Embryonic facial prominence (tissue), 1 donor: ENCODE data around the gene PHACTR2.

ENCODE experiments used
- DNase-seq: peaks from one replicate; pipeline ENCODE4 v3.0.0-alpha.2; 2016; ENCODE audit errors: extremely low spot score

The PHACTR2 gene

DNA sequence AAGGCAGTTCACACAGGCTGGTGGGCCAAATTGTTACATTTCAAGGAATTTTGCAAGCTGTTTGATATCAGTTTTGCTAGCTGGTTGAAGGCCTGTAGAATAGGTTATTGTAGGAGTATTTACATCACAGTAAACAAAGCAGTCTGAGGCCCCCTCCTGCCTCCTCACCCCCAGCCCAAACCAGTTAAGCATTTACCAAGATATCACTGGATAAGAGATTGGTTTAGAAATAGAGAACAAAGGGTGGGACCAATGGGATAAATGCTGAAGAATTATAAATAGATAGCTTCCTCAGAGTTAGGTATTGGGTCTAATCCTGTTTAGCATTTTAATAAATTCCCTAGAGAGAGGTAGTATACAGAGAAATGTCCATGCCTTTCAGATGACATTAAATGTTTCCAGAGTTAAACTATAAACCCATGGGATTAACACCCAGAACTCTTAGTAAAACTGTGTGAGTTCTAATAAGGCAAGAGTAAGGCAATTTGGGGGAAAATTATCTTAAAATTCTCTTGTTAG lies 2.3 kb upstream of the PHACTR2 start:
- DNase-seq: peak; percentile 4

DNA sequence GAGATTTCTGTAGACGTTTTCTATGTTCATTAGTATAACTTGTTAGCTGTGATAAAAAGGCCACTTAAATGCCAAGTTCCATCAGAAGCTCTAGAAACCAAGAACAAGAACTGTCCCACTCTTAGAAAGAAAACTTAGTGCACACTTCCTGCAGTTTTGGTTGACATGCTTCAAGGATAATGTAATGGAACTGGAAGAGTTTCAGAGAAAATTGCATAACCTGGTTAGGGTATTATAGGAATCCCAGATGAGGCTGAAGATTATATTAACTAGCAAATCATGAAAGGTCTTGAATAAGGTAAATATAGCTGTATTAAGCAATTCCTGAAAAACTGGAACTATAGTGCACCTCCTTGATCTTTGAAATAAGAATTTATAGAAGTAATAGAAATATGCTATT lies 1.8 kb upstream of the PHACTR2 start:
- DNase-seq: no peak

DNA sequence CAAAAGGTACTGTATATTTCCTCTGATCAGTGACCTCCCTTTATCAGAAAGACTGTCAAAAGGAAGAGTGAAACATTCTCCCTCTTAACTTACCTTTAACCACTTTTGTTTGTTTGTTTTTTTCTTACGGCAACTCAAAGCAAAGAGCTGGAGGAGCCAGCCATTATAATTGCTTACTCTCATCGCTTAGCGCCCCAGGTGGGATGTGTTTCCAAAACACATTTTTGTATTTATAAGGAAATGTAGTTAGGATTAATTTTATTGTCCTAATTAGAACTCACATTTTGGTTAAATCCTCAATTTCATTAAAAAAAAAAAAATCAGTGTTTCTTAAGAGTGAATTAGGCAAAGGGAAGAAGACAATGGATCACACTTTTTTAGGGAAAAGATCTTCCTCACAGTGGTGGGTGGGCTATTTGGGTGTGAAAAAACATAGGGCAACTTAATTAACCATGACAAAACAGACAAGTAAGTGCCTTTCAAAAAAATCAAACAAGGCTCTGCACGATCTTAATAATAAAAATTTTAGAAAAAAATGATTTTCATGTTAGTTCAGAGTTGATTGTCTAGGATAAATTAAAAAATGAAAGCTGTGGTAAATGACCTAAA lies 1.2 kb upstream of the PHACTR2 start:
- DNase-seq: no peak

DNA sequence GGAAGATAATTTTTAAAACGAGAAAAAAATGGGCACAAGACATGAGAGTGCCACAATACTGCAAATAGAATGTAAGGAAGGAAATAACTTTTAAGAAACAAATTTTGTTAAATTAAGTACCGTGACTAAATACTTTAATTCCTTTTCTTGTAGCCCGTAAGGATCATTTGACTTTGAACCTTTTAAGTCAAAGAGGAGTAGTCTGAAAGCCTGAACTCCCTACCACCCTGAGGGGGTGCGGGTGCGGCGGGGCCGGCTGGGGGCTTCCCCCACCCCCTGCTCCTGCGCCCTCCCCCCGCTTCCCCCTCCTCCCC lies 231 bp upstream of the PHACTR2 start:
- DNase-seq: no peak

DNA sequence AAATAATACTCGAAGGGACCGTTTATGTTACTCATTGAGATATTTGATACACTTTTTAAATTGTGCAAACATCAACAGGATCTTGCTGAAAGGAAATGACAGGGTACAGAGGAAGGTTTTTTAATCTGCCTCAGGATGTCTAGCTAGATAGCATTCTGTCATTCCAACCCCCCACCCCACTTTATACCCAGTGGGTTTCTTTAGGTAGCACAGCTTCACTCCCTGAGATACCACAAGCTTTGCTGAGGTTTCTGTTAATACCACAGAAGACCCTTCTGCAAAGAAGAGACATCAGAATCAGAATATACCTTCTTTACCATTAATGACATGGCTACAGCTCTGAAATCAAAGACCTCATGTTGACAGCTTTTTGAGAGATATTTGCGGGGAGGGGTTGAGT lies 1.3 kb downstream of the PHACTR2 start:
- DNase-seq: no peak

DNA sequence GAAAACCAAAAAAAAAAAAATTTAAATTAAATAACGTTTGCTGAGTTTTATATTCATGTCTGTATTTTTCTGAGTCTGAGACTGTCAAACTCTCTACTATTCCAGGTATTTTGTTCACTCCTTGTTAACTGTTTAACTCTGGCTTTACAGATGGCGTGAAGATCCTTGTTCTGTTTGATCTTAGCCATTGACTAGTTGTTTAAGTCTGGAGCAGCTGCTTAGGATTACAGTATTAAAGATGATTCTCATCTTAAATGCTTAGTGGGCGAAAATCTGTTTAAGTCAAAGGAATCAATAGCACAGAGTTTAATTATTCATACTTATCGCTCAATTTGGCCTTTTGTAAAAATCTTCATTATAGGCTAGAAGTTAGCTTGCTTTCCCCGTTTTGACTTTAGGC lies 2.4 kb downstream of the PHACTR2 start:
- DNase-seq: no peak

DNA sequence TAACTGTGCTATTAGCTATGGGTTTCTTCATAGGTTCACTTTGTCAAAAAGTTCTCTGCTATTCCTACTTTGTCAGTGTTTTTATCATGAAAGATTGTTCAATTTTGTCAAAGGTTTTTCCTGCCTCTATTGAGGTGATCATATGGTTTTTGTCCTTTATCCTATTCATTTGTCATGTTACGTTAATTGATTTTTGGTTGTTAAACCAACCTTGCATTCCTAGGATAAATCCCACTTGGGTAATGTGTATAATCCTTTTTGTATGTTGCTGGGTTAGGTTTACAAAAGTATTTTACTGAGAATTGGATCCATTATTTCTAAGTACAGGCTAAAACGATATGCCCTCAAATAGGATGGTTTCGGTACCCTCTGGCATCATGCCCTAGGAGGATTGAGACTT lies 5.0 kb downstream of the PHACTR2 start:
- no peak for DNase-seq

DNA sequence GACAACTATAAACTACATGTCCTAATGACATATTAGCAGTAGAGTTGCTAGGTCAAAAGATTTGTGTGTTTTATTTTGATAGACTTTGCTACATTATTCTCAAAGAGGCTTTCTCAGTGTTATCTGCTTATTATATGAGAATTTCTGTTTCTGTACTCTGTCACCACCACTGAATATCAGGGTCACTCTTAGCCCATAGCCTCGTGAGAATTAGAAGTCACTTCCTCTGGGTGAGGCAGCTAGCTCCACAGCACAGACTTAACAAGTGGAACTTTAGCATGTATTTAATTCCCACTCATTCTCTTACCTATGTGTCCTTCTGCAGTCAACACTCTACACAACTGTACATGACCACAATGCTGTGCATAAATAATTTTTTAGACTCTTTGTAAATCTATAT lies 6.7 kb downstream of the PHACTR2 start:
- DNase-seq: no peak

DNA sequence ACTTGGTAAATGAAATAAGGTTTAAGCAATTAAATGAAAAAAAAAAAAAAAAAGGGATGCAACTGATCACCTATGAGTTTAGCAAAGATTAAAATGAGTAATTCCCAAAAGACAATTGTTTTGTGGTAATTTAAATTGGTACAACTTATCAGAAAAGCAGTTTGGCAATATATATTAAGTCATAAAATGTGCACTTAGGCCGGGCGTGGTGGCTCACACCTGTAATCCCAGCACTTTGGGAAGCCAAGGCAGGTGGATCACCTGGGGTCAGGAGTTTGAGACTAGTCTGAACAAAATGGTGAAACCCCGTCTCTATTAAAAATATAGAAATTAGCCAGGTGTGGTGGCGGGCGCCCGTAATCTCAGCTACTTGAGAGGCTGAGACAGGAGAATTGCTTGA lies 7.9 kb downstream of the PHACTR2 start:
- no peak for DNase-seq

DNA sequence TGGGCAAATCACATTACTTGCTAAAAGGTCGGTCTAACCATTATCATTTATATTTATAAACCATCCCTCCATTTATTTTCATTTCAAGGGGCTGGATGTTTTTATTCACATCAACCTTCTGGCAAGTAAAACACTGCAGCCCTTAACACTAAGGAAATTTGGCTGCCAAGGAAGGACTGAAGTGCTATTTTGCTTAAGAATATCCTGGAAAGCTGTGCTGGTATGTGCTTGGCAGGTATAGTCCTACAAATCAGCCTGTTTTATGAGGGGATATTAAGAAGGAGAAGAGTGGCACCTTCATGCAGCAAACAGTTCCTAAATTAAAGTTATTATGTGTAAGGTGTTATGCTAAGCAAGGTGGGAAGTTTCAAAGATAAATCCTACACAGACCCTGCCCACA lies 9.8 kb downstream of the PHACTR2 start:
- DNase-seq: no peak

DNA sequence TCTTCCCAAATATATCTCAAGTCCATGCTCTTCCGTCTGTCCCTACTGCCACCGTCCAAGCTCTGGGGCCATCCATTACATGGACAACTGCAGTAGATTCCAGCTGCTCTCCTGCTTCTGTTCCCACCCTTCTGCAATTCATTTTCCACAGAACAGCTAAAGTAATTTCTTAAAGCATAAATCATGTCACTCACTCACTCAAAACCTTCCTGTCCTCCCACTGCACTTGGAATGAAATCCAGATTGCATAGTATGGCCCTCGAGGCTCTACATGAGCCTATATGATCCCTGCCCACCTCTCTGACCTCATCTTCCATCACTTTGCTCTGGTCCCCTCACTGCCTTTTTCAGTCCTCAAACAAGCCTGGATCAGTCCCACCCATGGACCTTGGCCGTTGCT lies 10.9 kb downstream of the PHACTR2 start:
- DNase-seq: no peak

DNA sequence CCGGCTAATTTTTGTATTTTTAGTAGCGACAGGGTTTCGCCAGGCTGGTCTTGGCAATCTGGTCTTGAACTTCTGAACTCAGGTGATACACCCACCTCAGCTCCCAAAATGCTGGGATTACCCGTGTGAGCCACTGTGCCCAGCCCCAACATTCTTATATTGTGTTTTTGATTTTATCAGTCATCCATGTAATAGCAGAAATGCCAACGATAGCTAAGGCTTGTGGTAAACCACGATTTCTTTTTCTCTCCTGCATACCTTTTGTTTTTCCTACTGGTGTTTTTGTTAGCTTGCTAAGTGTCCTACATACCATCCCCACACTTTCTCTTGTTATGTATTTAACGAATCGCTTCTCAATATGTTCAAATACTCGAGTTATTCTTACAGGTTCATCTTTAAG lies 12.1 kb downstream of the PHACTR2 start:
- DNase-seq: no peak

DNA sequence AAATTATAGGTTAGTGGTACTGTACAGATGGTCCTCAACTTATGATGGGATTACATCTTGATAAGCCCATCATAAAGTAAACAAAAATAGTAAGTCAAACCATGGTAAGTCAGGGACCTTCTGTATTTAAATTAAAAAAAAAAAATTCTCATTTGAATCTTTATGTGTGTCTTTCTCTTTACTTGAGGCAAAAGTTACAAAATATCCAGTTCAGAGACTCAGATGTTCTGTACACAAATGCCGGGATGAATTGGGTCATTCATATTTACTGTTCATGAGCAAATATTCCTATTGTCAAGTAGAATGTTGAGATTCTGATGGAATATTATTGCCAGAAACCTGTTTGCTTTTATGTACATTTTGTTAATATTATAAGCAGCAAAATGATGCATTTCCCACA lies 13.4 kb downstream of the PHACTR2 start:
- DNase-seq: no peak

DNA sequence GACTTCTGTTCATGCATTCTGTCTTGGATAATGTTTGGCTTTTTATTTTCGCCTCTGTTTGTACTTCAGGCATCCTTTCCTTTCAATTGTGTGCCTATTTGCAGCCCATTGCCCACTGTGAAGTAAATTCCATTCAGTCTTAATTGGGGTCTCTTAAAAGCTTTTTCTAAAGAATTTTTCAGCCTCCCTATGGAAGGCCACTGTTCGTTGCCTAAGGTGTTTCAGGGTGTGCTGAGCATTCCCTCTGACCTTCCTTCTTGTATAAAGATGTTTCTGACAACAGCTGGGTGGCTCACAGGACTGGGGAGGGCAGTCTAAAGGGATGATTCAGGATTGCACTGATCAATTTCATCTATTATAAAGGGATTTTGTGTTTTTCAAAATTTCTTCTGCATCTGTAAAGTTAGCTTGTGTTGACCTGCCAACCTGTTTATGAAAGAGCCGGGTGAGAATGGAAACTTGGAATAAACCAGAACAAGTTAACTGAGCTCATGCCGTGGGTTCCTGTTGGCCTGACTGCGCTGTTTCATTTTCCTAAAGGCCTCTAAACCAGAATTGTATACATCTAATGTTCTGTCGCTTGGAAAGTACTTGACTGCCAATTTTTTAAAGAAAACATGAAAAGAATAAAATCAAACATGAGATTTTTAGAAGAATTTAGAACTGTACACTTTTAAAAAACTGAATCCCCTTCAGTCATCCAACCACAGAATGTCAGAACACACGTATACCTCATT lies 14.3 kb downstream of the PHACTR2 start:
- DNase-seq: no peak

DNA sequence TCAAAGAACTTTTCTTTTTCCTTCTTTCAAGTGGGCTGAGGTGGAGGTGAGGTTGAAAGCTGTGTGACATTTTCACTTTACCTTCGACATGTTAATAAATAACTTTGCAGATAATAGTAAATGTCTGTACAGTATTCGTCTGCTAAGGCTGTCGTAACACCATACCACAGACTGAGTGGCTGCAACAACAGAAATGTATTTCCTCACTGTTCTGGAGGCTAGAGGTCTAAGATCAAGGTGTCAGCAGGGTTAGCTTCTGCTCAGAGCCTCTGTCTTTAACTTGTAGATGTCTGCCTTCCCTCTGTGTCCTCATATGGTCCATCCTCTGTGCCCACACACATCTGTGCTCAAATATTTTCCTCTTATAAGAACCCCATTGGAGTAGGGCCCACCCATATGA lies 14.9 kb downstream of the PHACTR2 start:
- DNase-seq: no peak

DNA sequence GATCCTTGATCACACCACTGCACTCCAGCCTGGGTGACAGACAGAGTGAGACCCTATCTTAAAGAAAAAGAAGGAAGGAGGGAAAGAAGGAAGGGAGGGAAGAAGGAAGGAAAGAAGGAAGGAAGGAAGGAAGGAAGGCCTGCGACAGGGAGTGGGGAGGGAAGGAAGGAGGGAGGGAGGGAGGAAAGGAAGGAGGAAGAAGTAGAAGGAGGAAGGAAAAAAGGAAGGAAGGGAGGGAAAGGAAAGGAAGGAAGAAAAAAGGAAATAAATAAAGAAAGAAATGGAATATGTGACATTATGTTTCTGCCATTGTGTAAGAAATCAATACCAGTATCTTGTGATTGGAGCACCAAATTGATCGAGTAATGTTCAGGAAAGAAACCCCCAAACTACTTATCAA lies 16.2 kb downstream of the PHACTR2 start:
- no peak for DNase-seq

DNA sequence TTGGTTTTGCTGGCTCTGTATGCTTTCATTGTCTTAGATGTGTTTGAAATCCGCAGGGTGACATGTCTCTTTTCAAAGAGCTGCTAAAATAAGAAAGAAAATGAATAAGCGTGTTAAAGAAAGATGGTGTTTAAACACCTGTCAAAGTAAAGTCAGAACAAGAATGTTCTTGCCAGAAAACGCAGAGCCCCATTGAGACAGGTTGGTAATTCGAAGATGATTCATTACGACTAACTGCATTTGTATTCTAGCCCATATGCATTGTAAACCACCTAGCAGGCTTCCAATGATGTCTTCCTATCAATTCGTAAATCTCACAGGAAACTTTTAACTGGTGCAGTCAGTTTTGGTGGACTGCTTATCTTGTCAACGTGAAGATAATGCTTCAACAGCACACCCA lies 16.8 kb downstream of the PHACTR2 start:
- DNase-seq: no peak

DNA sequence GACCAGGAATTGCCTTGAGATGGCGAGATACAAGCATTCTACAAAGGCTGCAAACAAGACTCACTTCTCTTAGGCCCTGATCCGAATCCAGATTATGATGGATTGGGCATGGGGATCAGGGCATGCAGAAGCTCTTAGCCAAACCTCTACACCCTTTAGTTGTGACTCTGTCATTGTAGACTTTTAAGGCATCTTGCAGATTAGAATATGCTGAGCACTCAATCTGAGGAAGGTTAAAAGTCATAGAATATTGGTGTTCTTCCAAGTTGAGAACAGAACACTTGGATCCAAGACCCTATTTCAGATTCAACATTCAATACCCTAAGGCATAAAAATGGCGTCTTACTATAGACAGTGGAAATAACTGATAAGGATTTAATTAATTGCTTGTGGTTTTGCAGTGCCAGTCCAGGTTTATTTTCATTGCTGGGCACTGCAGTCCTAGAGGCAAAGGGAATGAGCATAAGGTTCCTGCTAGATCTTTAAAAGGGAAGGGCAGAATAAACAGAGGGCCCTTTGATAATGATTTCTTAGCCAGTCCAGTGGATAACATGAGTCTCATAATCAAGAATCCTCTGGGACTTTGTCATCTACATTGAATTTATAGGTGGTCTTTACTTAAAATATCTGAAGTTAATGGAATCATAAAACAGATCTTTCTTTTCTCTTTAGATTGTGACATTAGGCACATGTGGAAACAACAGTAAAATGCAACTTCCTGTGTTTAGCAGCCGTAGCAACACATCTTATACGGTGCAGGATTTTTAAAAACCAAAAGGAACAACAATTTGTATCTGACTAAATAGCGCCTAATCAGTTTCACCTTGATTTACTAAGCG lies 17.6 kb downstream of the PHACTR2 start:
- no peak for DNase-seq

DNA sequence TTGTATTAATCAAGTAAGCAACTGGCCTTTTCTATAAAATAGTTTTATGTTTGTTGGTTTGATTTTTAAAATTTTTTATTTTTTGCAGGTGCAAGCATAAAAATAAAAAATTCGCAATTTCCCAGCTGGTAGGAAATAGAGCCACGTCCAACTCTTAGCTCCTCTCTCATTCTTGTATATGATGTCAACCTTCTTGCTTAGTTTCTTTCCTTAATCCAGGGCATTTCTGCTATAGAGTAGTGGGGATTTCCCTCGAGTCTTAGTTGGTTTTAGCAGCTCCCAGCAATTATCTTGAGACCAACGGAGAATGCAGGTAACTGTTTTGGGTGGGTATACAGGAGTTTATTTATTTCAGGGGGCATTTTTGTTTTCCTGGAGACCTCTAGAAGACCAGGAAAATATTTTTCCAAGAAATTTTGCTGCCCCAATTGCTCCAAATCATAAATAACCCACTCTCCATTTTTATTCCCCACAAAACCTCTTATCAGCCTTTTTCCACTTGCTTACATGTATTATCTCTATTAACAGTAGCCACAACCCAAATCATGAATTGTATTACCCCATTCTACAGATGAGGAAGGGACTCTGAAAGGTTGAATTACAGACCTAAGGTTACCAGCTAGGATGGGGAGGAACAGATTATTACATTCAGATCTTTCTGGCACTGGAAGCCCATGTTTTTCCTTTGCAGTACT lies 18.4 kb downstream of the PHACTR2 start:
- no peak for DNase-seq

DNA sequence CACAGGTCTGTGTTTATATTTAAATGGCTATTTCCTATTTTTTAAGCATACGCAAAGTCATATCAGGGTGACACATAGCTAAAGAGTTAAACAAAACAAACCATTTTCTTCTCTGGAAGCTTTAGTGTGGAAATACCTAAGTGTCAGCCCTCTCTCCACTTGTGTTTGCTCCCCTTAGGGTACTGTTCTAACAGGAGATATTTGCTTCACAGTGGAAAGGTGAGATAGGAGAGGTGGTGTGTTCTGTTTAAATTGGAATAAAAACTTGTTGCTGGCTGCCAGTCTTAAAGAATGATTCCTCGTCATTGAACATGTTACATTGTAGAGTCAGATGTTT lies 18.9 kb downstream of the PHACTR2 start:
- DNase-seq: no peak

DNA sequence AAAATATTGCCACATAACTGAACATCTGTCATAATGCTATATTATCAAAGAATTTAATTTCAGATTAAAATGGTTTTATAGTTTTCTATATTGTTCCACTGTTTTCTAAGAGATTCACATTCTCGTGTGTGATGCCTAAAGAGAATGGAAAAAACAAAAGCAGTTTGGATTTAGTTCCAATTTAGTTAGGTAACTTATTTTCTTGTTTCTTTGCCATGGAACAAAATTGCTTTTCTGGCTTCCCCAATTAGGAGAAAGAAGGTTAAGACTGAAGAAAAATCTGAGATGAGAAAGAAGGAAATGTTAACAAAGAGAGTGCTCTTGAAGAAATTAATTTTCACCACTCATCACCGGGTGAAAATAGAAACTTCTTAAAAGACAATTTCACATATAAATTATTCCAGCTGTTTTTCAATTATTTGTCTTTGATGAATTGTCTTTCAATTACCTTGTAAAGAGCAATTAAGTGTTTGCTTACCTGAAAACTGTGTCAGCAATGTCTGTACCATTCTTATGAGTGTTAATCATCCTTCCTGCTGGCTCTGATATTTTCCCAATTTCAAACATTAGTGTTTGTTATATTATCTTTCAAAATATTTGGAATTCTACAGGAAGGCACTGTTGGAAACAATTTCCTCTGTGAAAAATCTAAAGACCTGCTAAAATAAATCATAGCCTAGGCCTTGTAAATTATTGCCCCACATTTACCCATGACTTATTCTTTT lies 19.5 kb downstream of the PHACTR2 start:
- no peak for DNase-seq

DNA sequence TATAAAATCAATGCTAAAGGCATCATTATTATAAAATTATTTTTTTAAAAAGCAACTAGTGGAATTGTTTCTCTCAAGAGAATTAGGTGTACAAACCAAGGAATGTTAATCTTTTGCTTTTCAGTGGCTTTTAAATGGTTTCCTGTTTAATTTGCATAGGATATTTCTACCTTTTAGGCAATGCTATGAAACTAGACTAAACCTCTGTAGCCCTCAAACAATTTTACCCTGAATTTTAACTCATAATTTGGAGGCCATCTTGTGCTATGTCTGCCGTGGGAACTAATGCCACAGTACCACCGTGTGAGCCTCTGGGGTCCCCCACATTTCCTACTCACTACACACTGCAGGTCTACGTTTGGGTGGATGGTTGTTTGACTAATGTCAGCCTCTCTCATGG lies 20.6 kb downstream of the PHACTR2 start:
- no peak for DNase-seq
